Tibial nerve (tissue), 4 donors: ENCODE measurements around the gene SERTAD1. TPM values are rescaled to one million over a fixed set of nuclear protein-coding genes. Genes with fewer than 3 reads are reported as not detected.

Source experiments
- DNase-seq, 2 donors: peaks; one replicate each; pipeline ENCODE4 v3.0.0-alpha.2; 2019; ENCODE audit warnings: low spot score in 2 of 2
- H3K27ac ChIP-seq, 4 donors: fragments of 200-600 bp; sonication (generic) in 3 of 4; one replicate each; pipeline ENCODE4 v1.5.1; 2017 to 2019; ENCODE audit warnings: mild to moderate bottlenecking in 1 of 4
- H3K27me3 ChIP-seq, 2 donors: fragments of 200-600 bp; sonication (generic) in 1 of 2; one replicate each; pipeline versions ENCODE4 v1.5.1 to v1.6.0; 2017 to 2019
- H3K36me3 ChIP-seq, 3 donors: fragments of 200-600 bp; sonication (generic); one replicate each; pipeline ENCODE4 v1.5.1; 2018 to 2019
- H3K4me1 ChIP-seq, 4 donors: fragments of 200-600 bp; sonication (generic) in 3 of 4; one replicate each; pipeline ENCODE4 v1.5.1; 2017 to 2019
- H3K4me3 ChIP-seq, 4 donors: fragments of 200-600 bp; sonication (generic) in 3 of 4; one replicate each; pipeline ENCODE4 v1.5.1; 2017 to 2019; ENCODE audit warnings: mild to moderate bottlenecking in 1 of 4, moderate library complexity in 1 of 4
- H3K9me3 ChIP-seq, 4 donors: fragments of 200-600 bp; sonication (generic) in 3 of 4; one replicate each; pipeline ENCODE4 v1.5.1; 2017 to 2019
- EP300 ChIP-seq, 2 donors: sonication (generic); formaldehyde crosslinking; IDR thresholded peaks; one replicate each; pipeline ENCODE4 v1.6.1; 2017; ENCODE audit warnings: antibody characterized with exemption in 2 of 2, mild to moderate bottlenecking in 1 of 2
- POLR2A ChIP-seq, 2 donors: fragments of 450-650 bp; IDR thresholded peaks; one replicate each; pipeline ENCODE4 v1.6.1; 2017; ENCODE audit warnings: antibody characterized with exemption in 2 of 2, mild to moderate bottlenecking in 2 of 2, moderate library complexity in 2 of 2
- WGBS, 2 donors: methylation state at CpG; one replicate each; pipeline ENCODE4 v1.1.5; 2018; 5-methylcytosine and 5-hydroxymethylcytosine counted together
- total RNA-seq, 4 donors: library from RNA; depleted of rRNA; stranded (reverse); fragments of >200 nt; gene quantifications; one replicate each; pipeline ENCODE4 v1.1.0, GENCODE V29; 2016
- TF ChIP-seq, protein P1 (sequence below), 5 experiments: fragments of 200-600 bp in 3 of 5; fragments of 450-650 bp in 2 of 5; sonication (generic) in 3 of 5; IDR thresholded peaks; one replicate each; pipeline ENCODE4 v1.5.1; 2016 to 2019; ENCODE audit warnings: antibody characterized with exemption in 5 of 5, mild to moderate bottlenecking in 3 of 5, moderate library complexity in 2 of 5

Gene SERTAD1
- total RNA-seq, 4 donors from 2014 or later = 18.9 to 22.2 (median 20.4) TPM

GRCh38 chr19:40414542-40415535, 11.0 kb downstream of the SERTAD1 start:
- Histone ChIP-seq H3K4me3 (peak overlapping the region in 3 of 4 donors; percentile 3 to 41 (median 21)), H3K4me1 (peaks cover 0 to 38% (median 0%) of the 10 kb centered on the region in 4 donors), H3K36me3 (no peaks in the 10 kb centered on the region), H3K27ac (peak overlapping the region in 3 of 4 donors; percentile 58 to 95 (median 95)), H3K27me3 (peaks cover 0 to 7% of the 10 kb centered on the region in 2 donors), H3K9me3 (no peaks in the 10 kb centered on the region)
- WGBS, 2 donors = 58 to 63% methylated on average over 15 to 20 of the region's 21 CpGs
- DNase-seq = no peak
- TF ChIP-seq EP300 (IDR thresholded peaks at IDR 0.05) = peak in 1 of 2 donors; percentile 62
- TF ChIP-seq, protein P1, sequence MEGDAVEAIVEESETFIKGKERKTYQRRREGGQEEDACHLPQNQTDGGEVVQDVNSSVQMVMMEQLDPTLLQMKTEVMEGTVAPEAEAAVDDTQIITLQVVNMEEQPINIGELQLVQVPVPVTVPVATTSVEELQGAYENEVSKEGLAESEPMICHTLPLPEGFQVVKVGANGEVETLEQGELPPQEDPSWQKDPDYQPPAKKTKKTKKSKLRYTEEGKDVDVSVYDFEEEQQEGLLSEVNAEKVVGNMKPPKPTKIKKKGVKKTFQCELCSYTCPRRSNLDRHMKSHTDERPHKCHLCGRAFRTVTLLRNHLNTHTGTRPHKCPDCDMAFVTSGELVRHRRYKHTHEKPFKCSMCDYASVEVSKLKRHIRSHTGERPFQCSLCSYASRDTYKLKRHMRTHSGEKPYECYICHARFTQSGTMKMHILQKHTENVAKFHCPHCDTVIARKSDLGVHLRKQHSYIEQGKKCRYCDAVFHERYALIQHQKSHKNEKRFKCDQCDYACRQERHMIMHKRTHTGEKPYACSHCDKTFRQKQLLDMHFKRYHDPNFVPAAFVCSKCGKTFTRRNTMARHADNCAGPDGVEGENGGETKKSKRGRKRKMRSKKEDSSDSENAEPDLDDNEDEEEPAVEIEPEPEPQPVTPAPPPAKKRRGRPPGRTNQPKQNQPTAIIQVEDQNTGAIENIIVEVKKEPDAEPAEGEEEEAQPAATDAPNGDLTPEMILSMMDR (IDR thresholded peaks at IDR 0.05) = no peak
- no peak for TF ChIP-seq POLR2A (IDR thresholded peaks at IDR 0.05)

- no peak for DNase-seq
- peak in 1 of 2 donors; percentile 83 for TF ChIP-seq EP300 (IDR thresholded peaks at IDR 0.05)
- TF ChIP-seq, protein P1 (IDR thresholded peaks at IDR 0.05) = no peak
- peak; percentile 36 to 73 for TF ChIP-seq POLR2A (IDR thresholded peaks at IDR 0.05)
- WGBS, 2 donors = 19 to 25% methylated on average over 18 of the region's 18 CpGs
- Histone ChIP-seq H3K4me1 (peaks cover 0 to 38% (median 0%) of the 10 kb centered on the region in 4 donors), H3K9me3 (no peaks in the 10 kb centered on the region), H3K27me3 (peaks cover 0 to 7% of the 10 kb centered on the region in 2 donors), H3K36me3 (no peaks in the 10 kb centered on the region), H3K27ac (peak within 1 kb of the TSS; percentile 74 to 95 (median 88)), H3K4me3 (peak within 1 kb of the TSS; percentile 16 to 41 (median 19))
Measured at GRCh38 chr19:40413291-40413845, 12.4 kb downstream of the SERTAD1 start, which contains the start of gene PRX. Gene PRX, minus strand, starts transcription at chr19:40413378. Its CDS starts 5,446 bp downstream, at chr19:40407932.

- Histone ChIP-seq H3K27ac (peak overlapping the region; percentile 74 to 95 (median 78)), H3K36me3 (no peaks in the 10 kb centered on the region), H3K27me3 (peaks cover 0 to 7% of the 10 kb centered on the region in 2 donors), H3K4me1 (peaks cover 0 to 35% (median 0%) of the 10 kb centered on the region in 4 donors), H3K4me3 (peak overlapping the region in 3 of 4 donors; percentile 17 to 39 (median 21)), H3K9me3 (no peaks in the 10 kb centered on the region)
- TF ChIP-seq, protein P1 (IDR thresholded peaks at IDR 0.05) = no peak
- no peak for TF ChIP-seq POLR2A (IDR thresholded peaks at IDR 0.05)
- TF ChIP-seq EP300 (IDR thresholded peaks at IDR 0.05) = no peak
- DNase-seq = no peak
- 55 to 71% methylated on average over 4 of the region's 4 CpGs for WGBS, 2 donors
Measured at GRCh38 chr19:40412866-40413265, 12.9 kb downstream of the SERTAD1 start.

DNA sequence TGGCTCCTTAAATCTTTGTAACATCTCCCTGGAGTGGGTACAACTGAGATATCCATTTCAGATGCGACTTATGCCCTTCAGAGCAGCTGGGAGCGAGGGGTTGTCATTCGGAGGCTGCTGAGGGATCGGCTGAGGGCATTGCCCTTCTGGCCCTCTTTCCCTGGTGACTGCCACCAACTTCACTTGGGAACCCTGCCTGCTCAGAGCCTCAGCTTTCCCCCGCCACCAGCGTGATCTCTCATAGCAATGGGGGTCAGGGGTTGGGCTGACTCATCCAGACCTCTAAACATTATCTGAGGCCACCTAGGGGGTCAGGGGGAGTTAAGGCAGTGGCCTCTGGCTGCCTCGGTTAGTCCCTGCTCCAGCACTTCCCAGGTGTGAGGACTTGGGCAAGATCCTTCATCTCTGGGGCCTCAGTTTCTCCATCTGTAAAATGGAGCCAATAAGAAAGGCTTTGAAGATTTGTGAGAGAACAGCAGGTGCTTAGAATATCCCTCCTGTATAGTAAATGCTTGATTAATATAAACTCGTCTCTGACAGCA, 13.8 kb downstream of the SERTAD1 start:
- TF ChIP-seq EP300 (IDR thresholded peaks at IDR 0.05) (no peak), POLR2A (IDR thresholded peaks at IDR 0.05) (no peak)
- TF ChIP-seq, protein P1 (IDR thresholded peaks at IDR 0.05) = no peak
- H3K36me3 ChIP-seq = no peaks in the 10 kb centered on the region
- DNase-seq = no peak
- 54 to 65% methylated on average over 8 of the region's 8 CpGs for WGBS, 2 donors
- peaks cover 0 to 7% of the 10 kb centered on the region in 2 donors for H3K27me3 ChIP-seq
- H3K4me1 ChIP-seq = peaks cover 0 to 27% (median 0%) of the 10 kb centered on the region in 4 donors
- peak overlapping the region; percentile 74 to 95 (median 78) for H3K27ac ChIP-seq
- no peaks in the 10 kb centered on the region for H3K9me3 ChIP-seq
- H3K4me3 ChIP-seq = peak overlapping the region; percentile 16 to 39 (median 19)
